ENCODE data around the gene MUS81.

The MUS81 gene

GRCh38 chr11:65863889-65864705 is 3.9 kb downstream of the MUS81 start:
- FAIRE-seq = no peak
- no peak for DNase-seq (ENCODE audit: insufficient read length, low spot score)
- TF ChIP-seq CTCF (IDR thresholded peaks at IDR 0.05; ENCODE audit: insufficient read depth, missing control alignments) = no peak

- TF ChIP-seq CTCF (IDR thresholded peaks at IDR 0.05; ENCODE audit: insufficient read depth, missing control alignments) = no peak
- FAIRE-seq (no peak), DNase-seq (ENCODE audit: insufficient read length, low spot score) (no peak)
These were observed 4.7 kb downstream of the MUS81 start for GRCh38 chr11:65864706-65865471.

GRCh38 chr11:65865550-65866172 is 5.4 kb downstream of the MUS81 start:
- DNase-seq (ENCODE audit: insufficient read length, low spot score) = no peak
- no peak for TF ChIP-seq CTCF (IDR thresholded peaks at IDR 0.05; ENCODE audit: insufficient read depth, missing control alignments)
- FAIRE-seq = no peak

GRCh38 chr11:65866509-65867283 is 6.5 kb downstream of the MUS81 start:
- DNase-seq (ENCODE audit: insufficient read length, low spot score) (no peak), FAIRE-seq (no peak)
- no peak for TF ChIP-seq CTCF (IDR thresholded peaks at IDR 0.05; ENCODE audit: insufficient read depth, missing control alignments)

GRCh38 chr11:65867284-65868071 is 7.2 kb downstream of the MUS81 start:
- no peak for TF ChIP-seq CTCF (IDR thresholded peaks at IDR 0.05; ENCODE audit: insufficient read depth, missing control alignments)
- DNase-seq (ENCODE audit: insufficient read length, low spot score) (no peak), FAIRE-seq (no peak)

GRCh38 chr11:65868076-65868667 is 7.9 kb downstream of the MUS81 start:
- TF ChIP-seq CTCF (IDR thresholded peaks at IDR 0.05; ENCODE audit: insufficient read depth, missing control alignments) = no peak

More at GRCh38 chr11:65868076-65868667, 7.9 kb downstream of the MUS81 start:
- FAIRE-seq (no peak), DNase-seq (ENCODE audit: insufficient read length, low spot score) (no peak)
